Vagina (tissue), 2 donors: ENCODE results near the gene C5AR1. TPM values are rescaled to one million over a fixed set of nuclear protein-coding genes. Genes with fewer than 3 reads are reported as not detected.
"Not testable (repeated sequence)": the region's sequence is repeated elsewhere in the genome, so short reads cannot be mapped to it uniquely, and the experiment has no call there.

Experiments used
- DNase-seq, 2 donors: peaks; one replicate each; pipeline ENCODE4 v3.0.0-alpha.2; 2017; ENCODE audit errors: extremely low spot score in 2 of 2
- H3K27ac ChIP-seq: fragments of 200-600 bp; sonication (generic); one replicate; pipeline ENCODE4 v1.5.1; 2019
- H3K27me3 ChIP-seq: fragments of 200-600 bp; sonication (generic); one replicate; pipeline ENCODE4 v1.5.1; 2019
- H3K36me3 ChIP-seq, 2 donors: fragments of 200-600 bp; sonication (generic); one replicate each; pipeline ENCODE4 v1.5.1; 2017 to 2019
- H3K4me1 ChIP-seq: fragments of 200-600 bp; sonication (generic); one replicate; pipeline ENCODE4 v1.5.1; 2019
- H3K4me3 ChIP-seq, 2 donors: fragments of 200-600 bp; sonication (generic); 1 replicate in 1 of 2; 2 replicates in 1 of 2; pipeline ENCODE4 v1.5.1; 2016 to 2019
- H3K9me3 ChIP-seq: fragments of 200-600 bp; sonication (generic); one replicate; pipeline ENCODE4 v1.5.1; 2019
- CTCF ChIP-seq, 3 experiments: fragments of 450-650 bp in 2 of 3; fragments of 200-600 bp in 1 of 3; sonication (generic) in 1 of 3; IDR thresholded peaks; one replicate each; pipeline ENCODE4 v1.5.1; 2017 to 2019; ENCODE audit warnings: antibody characterized with exemption in 3 of 3, mild to moderate bottlenecking in 2 of 3, moderate library complexity in 2 of 3
- POLR2A ChIP-seq, 2 donors: fragments of 450-650 bp; IDR thresholded peaks; one replicate each; pipeline ENCODE4 v1.6.1; 2017; ENCODE audit warnings: antibody characterized with exemption in 2 of 2, mild to moderate bottlenecking in 2 of 2, moderate library complexity in 2 of 2
- POLR2AphosphoS5 ChIP-seq, 2 donors: sonication (generic); formaldehyde crosslinking; IDR thresholded peaks; one replicate each; pipeline ENCODE4 v1.9.0; 2017; ENCODE audit warnings: antibody characterized with exemption in 2 of 2, mild to moderate bottlenecking in 2 of 2, low read depth in 1 of 2; ENCODE audit not compliant: insufficient read depth in 1 of 2
- intact Hi-C: fragments of 100-400 bp; cut with DNase I; formaldehyde crosslinking; loops from one replicate; pipeline ENCODE4 v1.15.1; 2023
- total RNA-seq: library from RNA; depleted of rRNA; stranded (reverse); fragments of >200 nt; gene quantifications from one replicate; pipeline ENCODE4 v1.2.3, GENCODE V29; 2016

C5AR1 gene
- total RNA-seq, 1 donor from 2014 or later: 12.5 TPM

GRCh38 chr19:47273313-47274070, 36.2 kb upstream of the C5AR1 start:
- DNase-seq: no peak
- H3K4me3 ChIP-seq: peak overlapping the region; percentile 86 to 90
- peaks cover 0 to 18% of the 10 kb centered on the region in 2 donors for H3K36me3 ChIP-seq
- peaks cover 38% of the 10 kb centered on the region for H3K4me1 ChIP-seq
- H3K27ac ChIP-seq: peak overlapping the region; percentile 99
- H3K27me3 ChIP-seq: no peaks in the 10 kb centered on the region
- TF ChIP-seq CTCF (IDR thresholded peaks at IDR 0.05) (no peak), POLR2A (IDR thresholded peaks at IDR 0.05) (peak in 1 of 2 donors; percentile 82), POLR2AphosphoS5 (IDR thresholded peaks at IDR 0.05; ENCODE audit: insufficient read depth in 1 of 2, low read depth in 1 of 2) (peak; percentile 79 to 99)
- intact Hi-C loops: loop anchor here (10.0 kb wide), 1 partner anchor 241 kb away; the partner anchor contains the start of gene NAPA
- H3K9me3 ChIP-seq: no peaks in the 10 kb centered on the region

GRCh38 chr19:47274071-47274890, 35.4 kb upstream of the C5AR1 start, which contains the start of gene INAFM1:
INAFM1 (plus strand) TSS chr19:47274885; CDS start chr19:47274920, 35 bp downstream.
- H3K27ac ChIP-seq: peak within 1 kb of the TSS; percentile 99
- H3K4me1 ChIP-seq: peaks cover 42% of the 10 kb centered on the region
- peaks cover 0 to 18% of the 10 kb centered on the region in 2 donors for H3K36me3 ChIP-seq
- TF ChIP-seq POLR2A (IDR thresholded peaks at IDR 0.05): peak in 1 of 2 donors; percentile 77
- TF ChIP-seq CTCF (IDR thresholded peaks at IDR 0.05): no peak
- TF ChIP-seq POLR2AphosphoS5 (IDR thresholded peaks at IDR 0.05; ENCODE audit: insufficient read depth in 1 of 2, low read depth in 1 of 2): peak in 1 of 2 donors; percentile 29
- no peaks in the 10 kb centered on the region for H3K9me3 ChIP-seq
- intact Hi-C loops: loop anchor here (10.0 kb wide), 1 partner anchor 241 kb away; the partner anchor contains the start of gene NAPA
- DNase-seq: peak in 1 of 2 donors; percentile 97
- H3K4me3 ChIP-seq: peak within 1 kb of the TSS; percentile 86 to 90
- no peaks in the 10 kb centered on the region for H3K27me3 ChIP-seq

- Histone ChIP-seq H3K27me3 (no peaks in the 10 kb centered on the region), H3K4me3 (peak overlapping the region; percentile 86 to 90), H3K9me3 (no peaks in the 10 kb centered on the region), H3K27ac (peak overlapping the region; percentile 99), H3K4me1 (peaks cover 49% of the 10 kb centered on the region), H3K36me3 (peaks cover 0 to 14% of the 10 kb centered on the region in 2 donors)
- intact Hi-C loops: loop anchor here (10.0 kb wide), 1 partner anchor 240 kb away; the partner anchor contains the start of gene NAPA
- no peak for DNase-seq
- TF ChIP-seq POLR2A (IDR thresholded peaks at IDR 0.05) (peak in 1 of 2 donors; percentile 29), CTCF (IDR thresholded peaks at IDR 0.05) (no peak)
These were observed 34.5 kb upstream of the C5AR1 start for GRCh38 chr19:47274891-47275761.

GRCh38 chr19:47275791-47276461, 33.7 kb upstream of the C5AR1 start:
- H3K36me3 ChIP-seq: peaks cover 0 to 6% of the 10 kb centered on the region in 2 donors
- H3K27me3 ChIP-seq: no peaks in the 10 kb centered on the region
- intact Hi-C loops: loop anchor here (10.0 kb wide), 1 partner anchor 239 kb away; the partner anchor contains the start of gene NAPA
- DNase-seq: no peak
- H3K4me1 ChIP-seq: peaks cover 49% of the 10 kb centered on the region
- no peaks in the 10 kb centered on the region for H3K9me3 ChIP-seq
- H3K27ac ChIP-seq: peak overlapping the region; percentile 99
- no peak for TF ChIP-seq POLR2A (IDR thresholded peaks at IDR 0.05)
- no peak for TF ChIP-seq CTCF (IDR thresholded peaks at IDR 0.05)
- TF ChIP-seq POLR2AphosphoS5 (IDR thresholded peaks at IDR 0.05; ENCODE audit: insufficient read depth in 1 of 2, low read depth in 1 of 2): no peak
- peak overlapping the region; percentile 86 to 90 for H3K4me3 ChIP-seq

- Histone ChIP-seq H3K27ac (peak overlapping the region; percentile 99), H3K4me1 (peaks cover 48% of the 10 kb centered on the region)
- not testable (repeated sequence) for H3K36me3 ChIP-seq, DNase-seq, H3K9me3 ChIP-seq, H3K27me3 ChIP-seq, H3K4me3 ChIP-seq
- intact Hi-C loops: loop anchor here (10.0 kb wide), 1 partner anchor 238 kb away; the partner anchor contains the start of gene NAPA
These were observed 33.1 kb upstream of the C5AR1 start for GRCh38 chr19:47276513-47276912.
